HUES48 (cell line): ENCODE data around the gene SLC6A17.

Experiments
- H3K27ac ChIP-seq: one replicate; pipeline ENCODE4 v1.7.0; 2013; ENCODE audit warnings: low read depth, low read length, inconsistent platforms
- H3K27me3 ChIP-seq: 2 replicates; pipeline ENCODE4 v1.6.1; 2013; ENCODE audit warnings: mild to moderate bottlenecking, low read length; ENCODE audit not compliant: control insufficient read depth, insufficient read depth
- H3K36me3 ChIP-seq: 2 replicates; pipeline ENCODE4 v1.6.1; 2013; ENCODE audit warnings: low read length; ENCODE audit not compliant: control insufficient read depth, insufficient read depth
- H3K4me1 ChIP-seq: 2 replicates; pipeline ENCODE4 v1.6.1; 2013; ENCODE audit warnings: mild to moderate bottlenecking, low read length; ENCODE audit not compliant: control insufficient read depth, insufficient read depth
- H3K4me3 ChIP-seq: 2 replicates; pipeline ENCODE4 v1.5.1; 2013; ENCODE audit warnings: mild to moderate bottlenecking, low read depth, low read length
- H3K9ac ChIP-seq: 2 replicates; pipeline ENCODE4 v1.6.1; 2013; ENCODE audit warnings: mild to moderate bottlenecking, low read depth, low read length, moderate library complexity
- H3K9me3 ChIP-seq: 2 replicates; pipeline ENCODE4 v1.6.1; 2013; ENCODE audit warnings: low read length; ENCODE audit not compliant: control insufficient read depth, insufficient read depth

SLC6A17 gene

GRCh38 chr1:110235181-110235833 lies 85.0 kb downstream of the SLC6A17 start:
- no peak overlapping the region for H3K4me3 ChIP-seq
- H3K9me3 ChIP-seq, result no peaks in the 10 kb centered on the region
- H3K4me1 ChIP-seq, result peaks cover 7% of the 10 kb centered on the region; the same call in 1 of the 2 replicates
- no peak overlapping the region for H3K9ac ChIP-seq
- peak overlapping the region; percentile 5 for H3K27ac ChIP-seq
- no peaks in the 10 kb centered on the region for H3K27me3 ChIP-seq
- H3K36me3 ChIP-seq, result peaks cover 5% of the 10 kb centered on the region

- Histone ChIP-seq H3K36me3 (peaks cover 5% of the 10 kb centered on the region), H3K27me3 (no peaks in the 10 kb centered on the region), H3K4me3 (no peak overlapping the region), H3K9me3 (no peaks in the 10 kb centered on the region), H3K9ac (no peak overlapping the region), H3K27ac (peak overlapping the region; percentile 5), H3K4me1 (peaks cover 7% of the 10 kb centered on the region; the same call in 1 of the 2 replicates)
Observed at GRCh38 chr1:110235834-110236682, 85.8 kb downstream of the SLC6A17 start.

GRCh38 chr1:110237386-110238152 lies 87.3 kb downstream of the SLC6A17 start:
- no peaks in the 10 kb centered on the region for H3K36me3 ChIP-seq
- H3K27ac ChIP-seq, result no peak overlapping the region
- H3K4me3 ChIP-seq, result no peak overlapping the region
- H3K9me3 ChIP-seq, result no peaks in the 10 kb centered on the region
- peaks cover 21% of the 10 kb centered on the region for H3K4me1 ChIP-seq
- no peak overlapping the region for H3K9ac ChIP-seq
- no peaks in the 10 kb centered on the region for H3K27me3 ChIP-seq

- Histone ChIP-seq H3K9me3 (no peaks in the 10 kb centered on the region), H3K4me1 (peaks cover 33% of the 10 kb centered on the region), H3K36me3 (no peaks in the 10 kb centered on the region), H3K4me3 (no peak overlapping the region), H3K27me3 (0 out of 2 replicates have a peak, but pooled peaks cover 2% of the 10 kb centered on the region), H3K9ac (no peak overlapping the region), H3K27ac (no peak overlapping the region)
Observed at GRCh38 chr1:110239441-110240430, 89.4 kb downstream of the SLC6A17 start.

- no peaks in the 10 kb centered on the region for H3K36me3 ChIP-seq
- H3K9me3 ChIP-seq, result no peaks in the 10 kb centered on the region
- H3K9ac ChIP-seq, result no peak overlapping the region
- no peak overlapping the region for H3K4me3 ChIP-seq
- H3K27me3 ChIP-seq, result peaks cover 2% of the 10 kb centered on the region; the same call in 1 of the 2 replicates
- H3K4me1 ChIP-seq, result peaks cover 29% of the 10 kb centered on the region
- no peak overlapping the region for H3K27ac ChIP-seq
Observed at GRCh38 chr1:110240476-110241210, 90.3 kb downstream of the SLC6A17 start.

GRCh38 chr1:110241516-110241915 lies 91.2 kb downstream of the SLC6A17 start:
- H3K4me3 ChIP-seq, result no peak overlapping the region
- no peak overlapping the region for H3K9ac ChIP-seq
- peaks cover 26% of the 10 kb centered on the region for H3K4me1 ChIP-seq
- H3K36me3 ChIP-seq, result no peaks in the 10 kb centered on the region
- H3K27me3 ChIP-seq, result peaks cover 2% of the 10 kb centered on the region; the same call in 1 of the 2 replicates
- no peaks in the 10 kb centered on the region for H3K9me3 ChIP-seq
- H3K27ac ChIP-seq, result no peak overlapping the region

- H3K27me3 ChIP-seq, result peaks cover 2% of the 10 kb centered on the region; the same call in 1 of the 2 replicates
- H3K4me1 ChIP-seq, result peaks cover 26% of the 10 kb centered on the region
- H3K36me3 ChIP-seq, result no peaks in the 10 kb centered on the region
- no peak overlapping the region; the same call in 1 of the 2 replicates for H3K4me3 ChIP-seq
- H3K9ac ChIP-seq, result no peak overlapping the region
- no peaks in the 10 kb centered on the region for H3K9me3 ChIP-seq
- no peak overlapping the region for H3K27ac ChIP-seq
Observed at GRCh38 chr1:110242062-110242461, 91.8 kb downstream of the SLC6A17 start.

GRCh38 chr1:110242731-110243130 lies 92.4 kb downstream of the SLC6A17 start:
- Histone ChIP-seq H3K4me3 (no peak overlapping the region), H3K9ac (no peak overlapping the region), H3K27ac (no peak overlapping the region), H3K27me3 (peaks cover 2% of the 10 kb centered on the region; the same call in 1 of the 2 replicates), H3K4me1 (peaks cover 26% of the 10 kb centered on the region), H3K36me3 (no peaks in the 10 kb centered on the region), H3K9me3 (no peaks in the 10 kb centered on the region)

GRCh38 chr1:110243146-110243545 lies 92.9 kb downstream of the SLC6A17 start:
- Histone ChIP-seq H3K27ac (no peak overlapping the region), H3K4me3 (no peak overlapping the region), H3K9me3 (no peaks in the 10 kb centered on the region), H3K9ac (no peak overlapping the region), H3K4me1 (peaks cover 26% of the 10 kb centered on the region), H3K36me3 (no peaks in the 10 kb centered on the region), H3K27me3 (peaks cover 2% of the 10 kb centered on the region; the same call in 1 of the 2 replicates)
